Right cardiac atrium (tissue), 5 donors: ENCODE measurements around the gene FAM241B. TPM values are rescaled to one million over a fixed set of nuclear protein-coding genes. Genes with fewer than 3 reads are reported as not detected.
A peak's percentile ranks its signal among the peaks of the same experiment; 100 is the strongest.

ENCODE experiments used
- ATAC-seq, 2 donors: fragments of 200-7000 bp; cut with Tn5 transposase; one replicate each; pipeline versions ENCODE4 v1.8.0 to v1.9.1; 2020; ENCODE audit warnings: moderate library complexity in 2 of 2, mild to moderate bottlenecking in 1 of 2
- DNase-seq, 3 donors: peaks; one replicate each; pipeline ENCODE4 v3.0.0-alpha.2; 2020
- H3K27ac ChIP-seq: one replicate; pipeline ENCODE4 v1.5.1; 2013; ENCODE audit warnings: mild to moderate bottlenecking, low read length, control low read depth, moderate library complexity
- H3K27me3 ChIP-seq: one replicate; pipeline ENCODE4 v1.6.1; 2013; ENCODE audit not compliant: control insufficient read depth, insufficient read depth
- H3K4me1 ChIP-seq: one replicate; pipeline ENCODE4 v1.6.1; 2013; ENCODE audit warnings: low read length; ENCODE audit not compliant: control insufficient read depth, insufficient read depth
- H3K4me3 ChIP-seq: one replicate; pipeline ENCODE4 v1.5.1; 2013; ENCODE audit warnings: low read length, control low read depth
- H3K9me3 ChIP-seq: one replicate; pipeline ENCODE4 v1.6.1; 2013; ENCODE audit warnings: low read length; ENCODE audit not compliant: control insufficient read depth
- whole genome bisulfite sequencing: extraction: QIAGEN DNeasy Blood & Tissue Kit; methylation state at CpG from one replicate; pipeline ENCODE4 v1.1.7; 2013; 5-methylcytosine and 5-hydroxymethylcytosine counted together
- intact Hi-C, 4 donors: fragments of 100-400 bp; cut with DNase I; formaldehyde crosslinking; loops; one replicate each; pipeline versions ENCODE4 v1.11.0 to v1.14.0; 2022 to 2023
- polyA plus RNA-seq: library from polyadenylated mRNA; stranded (reverse); fragments of 200-250 nt; gene quantifications from one replicate; pipeline ENCODE4 v1.2.3, GENCODE V29; 2013
- total RNA-seq, 4 donors: library from RNA; stranded (reverse); fragmentation: NEBNext Ultra II Directional; extraction: Animal tissue kit (Norgen Biotek cat#: 25700); gene quantifications; one replicate each; pipeline ENCODE4 v1.2.1, GENCODE V29; 2021
- donor health status: healthy with polysubstance abuse.
- donor health status: DM: no; HTN: yes; CAD: no.
- donor health status: DM: no; HTN: no; CAD: no.
- donor health status: DM: no; HTN: yes; CAD: no; lungs with severe emphysema.
- donor health status: DM: yes; HTN: yes; CAD: no.

The FAM241B gene
- total and polyA plus RNA-seq, 5 donors = 4.6 to 8.7 (median 5.6) TPM

DNA sequence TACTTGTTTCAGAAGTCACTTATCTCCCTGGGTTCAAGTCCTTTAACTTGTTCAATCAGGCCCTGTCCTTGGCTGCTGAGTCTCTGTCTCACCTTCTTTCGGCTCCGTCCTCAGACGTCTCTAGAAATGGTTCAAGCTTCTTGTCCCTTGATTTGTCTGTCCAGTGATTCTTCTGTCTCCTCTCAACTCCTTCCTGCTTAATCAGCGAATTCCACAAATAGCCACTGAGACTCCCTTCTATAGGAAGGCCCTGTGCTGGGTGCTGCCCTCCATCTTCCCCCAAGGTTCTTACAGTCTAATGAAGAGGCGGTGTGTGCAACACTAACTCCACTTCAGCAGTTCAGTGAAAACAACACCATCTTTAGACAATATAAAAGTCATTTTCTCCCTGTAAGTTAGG, 12.7 kb downstream of the FAM241B start:
- DNase-seq (no peak), ATAC-seq (no peak)
- no peak overlapping the region for H3K27ac ChIP-seq
- WGBS = 88% methylated on average over 5 of the region's 5 CpGs
- no peaks in the 10 kb centered on the region for H3K4me1 ChIP-seq
- no peak overlapping the region for H3K4me3 ChIP-seq
- no peaks in the 10 kb centered on the region for H3K27me3 ChIP-seq
- H3K9me3 ChIP-seq = no peaks in the 10 kb centered on the region
- intact Hi-C loops = loop anchor here in 3 of 4 donors (5.0 to 10.0 kb wide), 4 partner anchors 75 to 272 kb away; partner anchors contain the start of gene COL13A1 (in 1 of the 3)

DNA sequence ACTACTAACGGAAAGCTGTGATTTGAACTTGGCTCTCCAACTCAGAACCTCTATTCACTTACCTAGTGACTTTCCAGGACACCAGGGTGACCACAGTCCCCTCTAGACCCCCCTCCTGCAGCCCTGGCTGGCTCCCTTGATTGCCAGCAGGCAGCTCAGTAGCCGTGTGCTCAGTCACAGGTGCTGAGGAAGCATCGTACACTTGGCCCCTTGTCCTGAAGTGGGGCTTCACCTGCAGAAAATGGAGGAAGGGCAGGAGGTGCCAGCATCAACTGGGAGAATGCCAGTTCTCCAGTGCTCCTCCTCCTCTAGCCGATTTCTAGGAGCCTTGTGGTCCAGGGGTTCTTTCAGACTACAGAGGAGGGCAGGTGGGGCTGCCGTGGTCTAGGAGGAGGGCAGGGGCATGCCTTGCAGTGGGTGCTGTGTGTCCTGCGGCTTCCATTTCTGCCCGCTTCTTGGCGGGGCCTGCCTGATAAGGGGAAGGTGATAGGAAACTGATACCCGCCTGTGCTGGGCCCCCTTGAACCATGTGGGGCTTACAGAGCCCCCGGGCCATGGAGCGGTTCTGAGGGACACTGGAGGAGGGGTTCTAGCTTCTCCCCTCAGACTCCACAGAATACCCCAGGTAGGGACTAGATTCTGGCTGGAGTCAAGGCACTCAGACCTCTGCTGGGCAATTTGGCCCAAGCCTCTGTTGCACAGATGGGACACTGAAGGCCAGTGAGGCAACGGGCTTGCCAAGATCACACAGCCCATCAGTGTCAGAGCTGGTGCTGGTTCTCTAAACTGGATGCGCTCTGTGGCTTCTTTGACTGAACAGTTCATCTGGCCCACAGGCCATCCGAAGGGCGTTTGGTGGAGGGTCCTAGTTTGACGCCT, 14.0 kb downstream of the FAM241B start:
- ATAC-seq (peak; percentile 6 to 14), DNase-seq (peak in 1 of 3 donors; percentile 16)
- WGBS = 57% methylated on average over 16 of the region's 16 CpGs
- intact Hi-C loops = loop anchor here (2.0 to 10.0 kb wide), 6 partner anchors 73 to 271 kb away; partner anchors contain the start of gene COL13A1 (in 1 of the 4)
- no peak overlapping the region for H3K27ac ChIP-seq
- no peak overlapping the region for H3K4me3 ChIP-seq
- H3K27me3 ChIP-seq = no peaks in the 10 kb centered on the region
- H3K9me3 ChIP-seq = no peaks in the 10 kb centered on the region
- no peaks in the 10 kb centered on the region for H3K4me1 ChIP-seq

DNA sequence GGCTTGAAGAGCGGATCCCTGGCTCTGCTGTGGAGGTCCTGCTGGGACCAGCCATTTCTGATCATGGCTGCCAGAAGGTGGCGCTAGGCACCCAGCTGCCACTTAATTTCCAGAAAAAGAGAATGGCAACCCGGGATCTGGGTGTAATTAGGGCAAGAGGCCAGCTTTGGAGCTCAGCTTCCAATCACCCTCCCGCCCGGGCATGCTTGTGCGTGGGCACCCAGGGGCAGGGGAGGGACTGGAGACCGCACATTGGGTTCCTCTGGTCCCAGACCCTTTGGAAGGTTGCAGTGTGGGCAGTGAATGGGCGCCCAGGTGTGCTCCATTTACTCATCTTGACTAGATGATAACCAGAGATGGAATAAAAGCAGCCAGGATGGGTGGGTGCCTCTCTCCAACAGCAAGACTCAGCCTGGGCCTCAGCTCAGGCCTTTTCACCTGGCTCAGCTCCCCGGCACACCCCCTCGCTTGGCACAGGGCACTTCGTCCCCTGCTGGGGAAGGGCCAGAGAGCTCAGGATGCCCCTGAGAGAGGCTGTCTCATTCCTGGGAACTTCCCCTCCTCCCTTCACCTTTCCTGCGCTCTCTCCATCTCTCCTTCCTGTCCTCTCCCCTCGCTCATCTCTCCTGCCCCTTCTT, 14.7 kb downstream of the FAM241B start:
- Histone ChIP-seq H3K4me1 (no peaks in the 10 kb centered on the region), H3K4me3 (no peak overlapping the region), H3K27me3 (no peaks in the 10 kb centered on the region), H3K9me3 (no peaks in the 10 kb centered on the region), H3K27ac (no peak overlapping the region)
- peak; percentile 61 to 86 (median 78) for DNase-seq
- ATAC-seq = peak; percentile 39 to 65
- intact Hi-C loops = loop anchor here (2.0 to 10.0 kb wide), 6 partner anchors 72 to 270 kb away; partner anchors contain the start of gene COL13A1 (in 1 of the 4)
- 51% methylated on average over 13 of the region's 13 CpGs for WGBS

DNA sequence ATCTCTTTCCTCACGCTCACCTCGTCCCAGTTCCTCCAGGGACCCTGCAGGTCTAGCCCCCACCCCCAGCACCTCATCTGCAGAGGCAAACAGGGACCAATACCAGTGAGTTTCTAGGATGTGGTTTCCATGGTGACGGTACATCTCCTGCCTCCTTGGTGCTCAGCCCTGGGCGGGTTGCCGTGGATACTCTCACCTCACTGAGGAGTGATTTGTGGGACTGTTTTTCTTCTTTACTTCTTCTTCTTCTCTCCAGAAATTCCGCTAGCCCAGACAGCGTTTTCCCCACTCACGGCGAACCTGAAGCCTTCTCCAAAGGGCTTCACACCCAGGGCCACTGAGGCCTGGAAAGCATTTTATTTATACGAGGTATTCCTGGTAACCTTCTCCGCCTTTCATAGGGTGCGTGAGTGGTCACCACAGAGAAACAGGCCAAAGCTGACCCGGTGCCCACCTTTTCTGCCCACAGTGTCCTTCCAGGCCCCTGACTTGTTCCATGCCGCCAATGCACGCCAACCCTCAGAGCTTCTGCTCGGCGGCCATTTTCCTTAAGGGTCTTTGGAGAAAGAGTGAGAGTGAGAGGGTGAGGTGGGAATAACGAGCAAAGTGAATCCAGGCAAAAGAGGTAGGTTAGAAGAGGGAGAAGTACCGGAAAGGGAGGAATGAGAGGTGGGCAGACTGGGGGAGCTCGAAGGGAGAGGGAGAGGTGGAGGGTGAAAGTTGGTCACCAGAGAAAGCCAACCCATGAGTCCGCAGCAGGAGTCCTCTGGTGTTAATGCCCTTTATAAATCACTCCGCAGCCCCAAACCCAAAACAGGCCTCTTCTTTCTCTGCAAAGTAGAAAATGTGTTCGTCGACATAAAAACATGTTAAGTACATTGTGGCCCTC, 15.5 kb downstream of the FAM241B start:
- ATAC-seq = no peak
- 89% methylated on average over 24 of the region's 24 CpGs for WGBS

DNA sequence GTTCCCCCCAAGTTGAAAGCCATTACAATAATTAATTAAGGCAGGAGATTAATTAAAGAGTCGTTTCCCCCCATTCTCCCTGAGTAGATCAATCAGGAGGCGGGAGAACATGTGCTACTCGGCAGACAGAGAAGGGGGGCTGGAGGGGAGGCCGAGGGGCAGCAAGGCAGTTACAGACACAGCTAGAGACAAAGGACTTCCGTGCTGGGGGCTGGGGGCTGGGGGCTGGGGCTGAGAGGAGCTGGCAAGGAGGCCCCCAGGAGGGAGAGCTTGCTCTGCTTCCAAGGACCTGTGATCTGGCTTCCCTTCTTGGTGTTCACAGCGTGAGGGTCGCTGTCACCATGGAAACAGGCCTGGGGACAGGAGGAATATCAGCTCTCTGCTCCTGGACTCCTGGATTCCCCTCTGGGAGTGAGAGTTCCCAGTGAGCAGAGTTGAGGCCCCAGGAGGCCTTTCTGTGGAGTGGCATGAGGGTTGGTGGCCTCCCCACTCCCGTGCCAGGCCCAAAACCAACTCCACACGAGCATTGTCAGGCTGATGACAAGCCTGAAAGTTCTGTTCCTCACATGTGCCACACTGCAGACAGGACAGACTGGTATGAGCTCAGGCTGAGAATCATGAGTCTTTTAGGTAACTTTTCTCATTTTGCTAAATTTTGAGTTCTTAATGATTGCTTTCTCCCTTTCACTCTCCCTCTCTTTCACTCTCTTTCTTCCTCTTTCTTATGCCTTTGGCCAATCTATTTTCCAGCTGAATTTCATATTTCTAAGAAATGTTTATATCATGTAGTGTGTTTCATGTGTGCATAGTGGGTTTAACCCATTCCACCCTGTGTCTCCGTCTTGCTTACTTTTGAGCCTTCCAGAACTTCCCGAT, 16.4 kb downstream of the FAM241B start:
- DNase-seq (peak in 1 of 3 donors; percentile 12), ATAC-seq (no peak)
- 59% methylated on average over 11 of the region's 11 CpGs for WGBS
- no peaks in the 10 kb centered on the region for H3K4me1 ChIP-seq
- H3K4me3 ChIP-seq = no peak overlapping the region
- no peaks in the 10 kb centered on the region for H3K27me3 ChIP-seq
- intact Hi-C loops = loop anchor here in 2 of 4 donors (5.0 to 10.0 kb wide), 3 partner anchors 71 to 268 kb away; no protein-coding TSS in a partner anchor
- H3K9me3 ChIP-seq = no peaks in the 10 kb centered on the region
- no peak overlapping the region for H3K27ac ChIP-seq

More for the DNA sequence above, 15.5 kb downstream of the FAM241B start:
- Histone ChIP-seq H3K4me3 (no peak overlapping the region), H3K4me1 (no peaks in the 10 kb centered on the region), H3K9me3 (no peaks in the 10 kb centered on the region), H3K27me3 (no peaks in the 10 kb centered on the region), H3K27ac (no peak overlapping the region)
- intact Hi-C loops = loop anchor here in 3 of 4 donors (2.0 to 10.0 kb wide), 5 partner anchors 71 to 269 kb away; no protein-coding TSS in a partner anchor
- peak in 1 of 3 donors; percentile 42 for DNase-seq

DNA sequence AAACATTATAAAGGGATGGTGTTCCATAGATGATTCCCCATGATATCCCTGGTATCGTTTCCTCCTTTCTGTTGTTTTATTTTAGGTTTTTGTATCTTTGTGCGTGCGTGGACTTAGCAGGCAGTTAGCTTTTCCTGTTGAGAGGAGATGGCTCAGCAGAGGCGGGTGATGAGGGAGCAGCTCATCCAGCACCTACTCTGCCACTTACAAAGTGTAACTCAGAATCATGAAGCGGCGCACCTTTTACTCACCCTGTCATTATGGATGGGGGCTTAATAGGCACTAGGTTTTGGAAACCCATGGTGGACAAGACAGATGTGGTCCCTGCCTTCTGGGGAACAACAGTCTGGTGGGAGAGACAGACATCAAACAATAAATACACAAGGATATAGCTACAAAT, 17.1 kb downstream of the FAM241B start:
- Histone ChIP-seq H3K4me1 (no peaks in the 10 kb centered on the region), H3K27ac (no peak overlapping the region), H3K4me3 (no peak overlapping the region), H3K9me3 (no peaks in the 10 kb centered on the region), H3K27me3 (no peaks in the 10 kb centered on the region)
- intact Hi-C loops = loop anchor here in 2 of 4 donors (5.0 to 10.0 kb wide), 3 partner anchors 70 to 268 kb away; no protein-coding TSS in a partner anchor
- no peak for DNase-seq
- ATAC-seq = no peak
- WGBS = 70% methylated on average over 6 of the region's 6 CpGs

DNA sequence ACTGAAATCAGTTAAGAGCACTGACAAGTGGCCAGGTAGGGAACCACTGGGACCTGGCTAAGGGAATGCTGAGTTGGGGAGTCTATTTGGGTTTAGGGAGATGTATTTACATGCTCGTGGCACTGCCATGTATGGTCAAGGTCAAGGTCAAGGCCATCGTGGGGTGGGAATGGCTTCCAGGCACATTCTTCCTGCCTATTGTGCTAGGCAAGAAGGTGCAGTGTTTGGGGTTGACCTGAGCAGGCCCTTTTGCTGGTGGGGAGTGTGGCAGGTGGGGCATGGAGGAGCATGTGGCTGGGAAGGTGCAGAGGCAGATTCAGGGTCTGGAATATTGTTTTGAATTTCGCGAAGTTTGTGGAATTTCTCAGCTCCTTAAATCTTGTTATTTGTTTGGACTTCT, 17.8 kb downstream of the FAM241B start:
- H3K9me3 ChIP-seq = no peaks in the 10 kb centered on the region

DNA sequence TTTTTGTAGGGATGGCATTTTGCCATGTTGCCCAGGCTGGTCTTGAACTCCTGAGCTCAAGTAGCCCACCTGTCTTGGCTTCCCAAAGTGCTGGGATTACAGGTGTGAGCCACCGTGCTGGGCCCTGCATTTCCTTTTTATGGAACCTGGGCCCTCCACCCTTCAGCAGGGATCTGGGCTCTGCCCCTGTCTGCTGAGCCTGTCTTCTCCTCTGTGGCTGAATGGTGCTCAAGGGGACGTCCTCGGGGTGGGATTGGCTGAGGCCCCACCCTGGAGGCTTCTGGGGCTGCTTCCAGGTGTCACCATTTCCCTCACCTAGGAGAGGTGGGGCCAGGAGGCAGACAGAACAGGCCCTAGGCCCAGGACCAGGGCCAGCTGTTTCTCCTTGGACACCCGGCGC, 18.4 kb downstream of the FAM241B start:
- Histone ChIP-seq H3K27ac (no peak overlapping the region), H3K4me3 (no peak overlapping the region), H3K27me3 (no peaks in the 10 kb centered on the region), H3K4me1 (no peaks in the 10 kb centered on the region), H3K9me3 (no peaks in the 10 kb centered on the region)
- intact Hi-C loops = loop anchor here in 2 of 4 donors (5.0 to 10.0 kb wide), 3 partner anchors 69 to 266 kb away; no protein-coding TSS in a partner anchor
- DNase-seq = peak in 1 of 3 donors; percentile 21
- ATAC-seq = no peak
- whole genome bisulfite sequencing = 87% methylated on average over 5 of the region's 5 CpGs

More for the DNA sequence above, 17.8 kb downstream of the FAM241B start:
- Histone ChIP-seq H3K27me3 (no peaks in the 10 kb centered on the region), H3K4me1 (no peaks in the 10 kb centered on the region), H3K27ac (no peak overlapping the region), H3K4me3 (no peak overlapping the region)
- 71% methylated on average over 4 of the region's 4 CpGs for WGBS
- intact Hi-C loops = loop anchor here in 2 of 4 donors (5.0 to 10.0 kb wide), 3 partner anchors 69 to 267 kb away; no protein-coding TSS in a partner anchor
- DNase-seq (no peak), ATAC-seq (no peak)

DNA sequence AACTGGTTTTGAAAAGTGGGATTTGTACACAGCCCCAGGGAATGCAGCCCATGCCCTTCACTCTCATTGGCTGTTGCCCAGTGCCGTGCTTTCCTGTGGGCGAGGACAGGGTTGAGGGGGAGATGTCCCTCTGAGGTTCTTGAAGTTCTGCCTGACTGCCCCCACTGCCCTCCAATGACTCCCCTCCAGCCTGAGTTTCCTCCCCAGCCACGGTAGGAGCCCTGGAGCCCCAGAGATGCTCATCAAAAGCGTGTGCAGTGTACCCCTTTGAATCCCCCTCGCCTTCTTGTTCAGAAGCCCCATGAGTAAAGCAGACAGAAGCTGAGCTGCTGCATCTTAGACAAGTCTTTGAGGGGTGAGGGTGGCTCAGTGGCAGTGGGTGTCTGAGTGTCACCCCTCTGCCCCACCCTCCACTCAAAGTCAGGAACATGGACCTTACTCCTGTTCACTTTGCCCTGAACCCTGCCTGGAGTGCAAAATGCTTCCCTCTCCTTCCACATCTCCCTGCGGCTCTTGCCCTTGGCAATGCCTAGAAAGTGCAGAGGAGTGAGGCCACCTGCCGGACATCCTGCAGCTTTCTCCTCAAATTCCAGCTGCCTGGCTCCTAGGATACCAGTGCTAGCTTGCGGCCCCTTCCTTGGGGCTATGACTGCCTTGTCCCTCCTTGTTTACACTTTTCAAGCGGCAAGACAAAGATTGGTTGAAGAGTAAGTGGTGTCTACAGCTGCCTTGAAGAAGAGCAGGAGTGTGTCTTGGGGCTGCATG, 19.9 kb downstream of the FAM241B start:
- Histone ChIP-seq H3K9me3 (no peaks in the 10 kb centered on the region), H3K4me1 (no peaks in the 10 kb centered on the region), H3K4me3 (no peak overlapping the region), H3K27me3 (no peaks in the 10 kb centered on the region), H3K27ac (no peak overlapping the region)
- DNase-seq = no peak
- intact Hi-C loops = loop anchor here in 3 of 4 donors (5.0 to 10.0 kb wide), 4 partner anchors 67 to 265 kb away; partner anchors contain the start of gene COL13A1 (in 1 of the 3)
- 80% methylated on average over 9 of the region's 9 CpGs for WGBS
- no peak for ATAC-seq
